Activated CD4-positive, alpha-beta memory T cell treated with anti-CD3 and anti-CD28 coated beads for 36 hours (primary cell): ENCODE measurements around the gene NSUN6. TPM values are rescaled to one million over a fixed set of nuclear protein-coding genes. Genes with fewer than 3 reads are reported as not detected.

Experiments used
- CTCF ChIA-PET: fragments of 350-600 bp; sonication (Branson Sonifier 250); formaldehyde crosslinking; loops from one replicate; lab custom pipeline; 2021; ENCODE audit warnings: antibody characterized with exemption, inconsistent platforms; lab: Charles Lee
- POLR2A ChIA-PET: fragments of 350-600 bp; sonication (Branson Sonifier 250); formaldehyde crosslinking; loops from one replicate; lab custom pipeline; 2021; ENCODE audit warnings: antibody characterized with exemption; lab: Charles Lee
- DNase-seq: peaks from one replicate; pipeline ENCODE4 v3.0.0-alpha.2; 2020
- H3K27ac Mint-ChIP-seq: one replicate; pipeline ENCODE4 v1.8.0; 2021; ENCODE audit warnings: mixed read lengths
- H3K27me3 Mint-ChIP-seq: one replicate; pipeline ENCODE4 v1.8.0; 2021; ENCODE audit warnings: mixed read lengths
- H3K36me3 Mint-ChIP-seq: one replicate; pipeline ENCODE4 v1.8.0; 2021; ENCODE audit warnings: mixed read lengths
- H3K4me1 Mint-ChIP-seq: one replicate; pipeline ENCODE4 v1.8.0; 2021; ENCODE audit warnings: low read depth, mixed read lengths
- H3K4me3 Mint-ChIP-seq: one replicate; pipeline ENCODE4 v1.8.0; 2021; ENCODE audit warnings: mild to moderate bottlenecking, mixed read lengths
- H3K9me3 Mint-ChIP-seq: one replicate; pipeline ENCODE4 v1.8.0; 2021; ENCODE audit warnings: mixed read lengths
- intact Hi-C: fragments of 100-400 bp; cut with micrococcal nuclease; formaldehyde crosslinking; loops from one replicate; pipeline ENCODE4 v1.15.1; 2023
- total RNA-seq, 2 experiments: library from RNA; stranded (reverse); gene quantifications; one replicate each; pipeline ENCODE4 v1.2.3, GENCODE V29; 2021

NSUN6 gene
- total RNA-seq, result 10 to 100 TPM; 12.6 to 15.0 TPM

GRCh38 chr10:18651324-18652007, at the start of gene NSUN6:
NSUN6 (minus strand) TSS chr10:18651587; CDS start chr10:18651203, 384 bp downstream.
- H3K9me3 Mint-ChIP-seq, result no peaks in the 10 kb centered on the region

GRCh38 chr10:18699849-18700840, 48.8 kb upstream of the NSUN6 start:
- no peak overlapping the region for H3K4me3 Mint-ChIP-seq
- no peaks in the 10 kb centered on the region for H3K36me3 Mint-ChIP-seq
- peaks cover 18% of the 10 kb centered on the region for H3K4me1 Mint-ChIP-seq
- peaks cover 4% of the 10 kb centered on the region for H3K9me3 Mint-ChIP-seq
- ChIA-PET POLR2A (no interaction called here), CTCF (no interaction called here)
- intact Hi-C loops, result loop anchor here (1.0 kb wide), 1 partner anchor 41 kb away; the partner anchor contains the start of gene ARL5B
- H3K27ac Mint-ChIP-seq, result no peak overlapping the region
- no peaks in the 10 kb centered on the region for H3K27me3 Mint-ChIP-seq
- no peak for DNase-seq

More at GRCh38 chr10:18651324-18652007, at the start of gene NSUN6:
- Mint-ChIP-seq H3K27ac (peak within 1 kb of the TSS; percentile 93), H3K4me1 (peaks cover 32% of the 10 kb centered on the region), H3K27me3 (no peaks in the 10 kb centered on the region), H3K4me3 (peak within 1 kb of the TSS; percentile 89), H3K36me3 (peaks cover 2% of the 10 kb centered on the region)
- POLR2A ChIA-PET, result interaction anchor here (0.7 to 3.6 kb wide), 2 partner anchors 8 to 12 kb away, joined by 3 to 19 read pairs; partner anchors contain the start of gene ARL5B
- DNase-seq, result peak; percentile 96
- CTCF ChIA-PET, result no interaction called here
- intact Hi-C loops, result loop anchor here (1.0 to 10.0 kb wide), 7 partner anchors 8 to 1835 kb away; partner anchors contain the start of genes ARL5B, RSU1 and TRDMT1

- Mint-ChIP-seq H3K4me1 (no peaks in the 10 kb centered on the region), H3K36me3 (no peaks in the 10 kb centered on the region), H3K27me3 (no peaks in the 10 kb centered on the region), H3K9me3 (no peaks in the 10 kb centered on the region), H3K4me3 (no peak overlapping the region), H3K27ac (no peak overlapping the region)
- DNase-seq, result no peak
- POLR2A ChIA-PET, result no interaction called here
- intact Hi-C loops, result no loop called here
- CTCF ChIA-PET, result interaction anchor here (0.6 kb wide), 1 partner anchor 170 kb away, joined by 3 read pairs; no protein-coding TSS in a partner anchor
These were observed 39.2 kb upstream of the NSUN6 start for GRCh38 chr10:18690541-18690940.

GRCh38 chr10:18689498-18689897, 38.1 kb upstream of the NSUN6 start:
- intact Hi-C loops, result no loop called here
- DNase-seq, result no peak
- ChIA-PET CTCF (interaction anchor here (0.6 kb wide), 1 partner anchor 1139 kb away, joined by 7 read pairs; no protein-coding TSS in a partner anchor), POLR2A (no interaction called here)
- Mint-ChIP-seq H3K4me1 (peaks cover 6% of the 10 kb centered on the region), H3K36me3 (no peaks in the 10 kb centered on the region), H3K4me3 (no peak overlapping the region), H3K9me3 (no peaks in the 10 kb centered on the region), H3K27me3 (no peaks in the 10 kb centered on the region), H3K27ac (no peak overlapping the region)

GRCh38 chr10:18687706-18688105, 36.3 kb upstream of the NSUN6 start:
- ChIA-PET POLR2A (no interaction called here), CTCF (no interaction called here)
- H3K36me3 Mint-ChIP-seq, result peaks cover 4% of the 10 kb centered on the region
- no peak for DNase-seq
- H3K27me3 Mint-ChIP-seq, result no peaks in the 10 kb centered on the region
- H3K27ac Mint-ChIP-seq, result no peak overlapping the region
- no peaks in the 10 kb centered on the region for H3K9me3 Mint-ChIP-seq
- intact Hi-C loops, result no loop called here
- no peak overlapping the region for H3K4me3 Mint-ChIP-seq
- peaks cover 6% of the 10 kb centered on the region for H3K4me1 Mint-ChIP-seq

- POLR2A ChIA-PET, result no interaction called here
These were observed 35.8 kb upstream of the NSUN6 start for GRCh38 chr10:18687195-18687594.

GRCh38 chr10:18685555-18685954, 34.2 kb upstream of the NSUN6 start:
- no peak for DNase-seq
- POLR2A ChIA-PET, result no interaction called here
- intact Hi-C loops, result no loop called here
- Mint-ChIP-seq H3K27ac (no peak overlapping the region), H3K36me3 (peaks cover 16% of the 10 kb centered on the region), H3K4me1 (peaks cover 6% of the 10 kb centered on the region), H3K9me3 (no peaks in the 10 kb centered on the region), H3K4me3 (no peak overlapping the region), H3K27me3 (no peaks in the 10 kb centered on the region)
- CTCF ChIA-PET, result no interaction called here

More at GRCh38 chr10:18687195-18687594, 35.8 kb upstream of the NSUN6 start:
- intact Hi-C loops, result no loop called here
- Mint-ChIP-seq H3K4me3 (no peak overlapping the region), H3K27me3 (no peaks in the 10 kb centered on the region), H3K9me3 (no peaks in the 10 kb centered on the region), H3K27ac (no peak overlapping the region), H3K4me1 (peaks cover 6% of the 10 kb centered on the region), H3K36me3 (peaks cover 8% of the 10 kb centered on the region)
- no peak for DNase-seq
- CTCF ChIA-PET, result no interaction called here

- no peak overlapping the region for H3K27ac Mint-ChIP-seq
- DNase-seq, result no peak
- no peaks in the 10 kb centered on the region for H3K27me3 Mint-ChIP-seq
- H3K9me3 Mint-ChIP-seq, result no peaks in the 10 kb centered on the region
- H3K4me3 Mint-ChIP-seq, result no peak overlapping the region
- CTCF ChIA-PET, result no interaction called here
- peaks cover 16% of the 10 kb centered on the region for H3K36me3 Mint-ChIP-seq
- intact Hi-C loops, result no loop called here
- POLR2A ChIA-PET, result no interaction called here
- H3K4me1 Mint-ChIP-seq, result peaks cover 6% of the 10 kb centered on the region
These were observed 33.6 kb upstream of the NSUN6 start for GRCh38 chr10:18684953-18685352.

GRCh38 chr10:18684416-18684815, 33.0 kb upstream of the NSUN6 start:
- Mint-ChIP-seq H3K9me3 (no peaks in the 10 kb centered on the region), H3K4me3 (no peak overlapping the region), H3K36me3 (peaks cover 16% of the 10 kb centered on the region), H3K27me3 (no peaks in the 10 kb centered on the region), H3K4me1 (peaks cover 6% of the 10 kb centered on the region), H3K27ac (no peak overlapping the region)
- ChIA-PET CTCF (no interaction called here), POLR2A (no interaction called here)
- DNase-seq, result no peak
- intact Hi-C loops, result no loop called here

GRCh38 chr10:18683427-18683826, 32.0 kb upstream of the NSUN6 start:
- Mint-ChIP-seq H3K4me1 (peaks cover 6% of the 10 kb centered on the region), H3K27me3 (no peaks in the 10 kb centered on the region), H3K27ac (no peak overlapping the region), H3K36me3 (peaks cover 16% of the 10 kb centered on the region), H3K4me3 (no peak overlapping the region), H3K9me3 (no peaks in the 10 kb centered on the region)
- intact Hi-C loops, result no loop called here
- no peak for DNase-seq
- ChIA-PET CTCF (no interaction called here), POLR2A (no interaction called here)

GRCh38 chr10:18681971-18682411, 30.6 kb upstream of the NSUN6 start:
- H3K4me3 Mint-ChIP-seq, result no peak overlapping the region
- H3K27me3 Mint-ChIP-seq, result no peaks in the 10 kb centered on the region
- no peak overlapping the region for H3K27ac Mint-ChIP-seq
- intact Hi-C loops, result no loop called here
- peaks cover 6% of the 10 kb centered on the region for H3K4me1 Mint-ChIP-seq
- ChIA-PET POLR2A (no interaction called here), CTCF (no interaction called here)
- peaks cover 16% of the 10 kb centered on the region for H3K36me3 Mint-ChIP-seq
- DNase-seq, result no peak
- H3K9me3 Mint-ChIP-seq, result no peaks in the 10 kb centered on the region

GRCh38 chr10:18681366-18681765, 30.0 kb upstream of the NSUN6 start:
- intact Hi-C loops, result no loop called here
- H3K4me3 Mint-ChIP-seq, result no peak overlapping the region
- POLR2A ChIA-PET, result no interaction called here
- H3K36me3 Mint-ChIP-seq, result peaks cover 21% of the 10 kb centered on the region
- DNase-seq, result no peak
- no peaks in the 10 kb centered on the region for H3K9me3 Mint-ChIP-seq
- H3K4me1 Mint-ChIP-seq, result peaks cover 6% of the 10 kb centered on the region
- CTCF ChIA-PET, result no interaction called here
- H3K27me3 Mint-ChIP-seq, result no peaks in the 10 kb centered on the region
- no peak overlapping the region for H3K27ac Mint-ChIP-seq
